NCI-H2196 (cell line): Measurements from ENCODE around the gene GMDS.

ENCODE experiments used
- DNase-seq: peaks from one replicate; lab custom pipeline; 2025; ENCODE audit not compliant: unreplicated experiment; lab: John Stamatoyannopoulos, UW

The GMDS gene

GRCh38 chr6:1621070-1621701, 624.2 kb downstream of the GMDS start:
- no peak for DNase-seq

GRCh38 chr6:1620504-1621069, 624.8 kb downstream of the GMDS start:
- DNase-seq: no peak

DNA sequence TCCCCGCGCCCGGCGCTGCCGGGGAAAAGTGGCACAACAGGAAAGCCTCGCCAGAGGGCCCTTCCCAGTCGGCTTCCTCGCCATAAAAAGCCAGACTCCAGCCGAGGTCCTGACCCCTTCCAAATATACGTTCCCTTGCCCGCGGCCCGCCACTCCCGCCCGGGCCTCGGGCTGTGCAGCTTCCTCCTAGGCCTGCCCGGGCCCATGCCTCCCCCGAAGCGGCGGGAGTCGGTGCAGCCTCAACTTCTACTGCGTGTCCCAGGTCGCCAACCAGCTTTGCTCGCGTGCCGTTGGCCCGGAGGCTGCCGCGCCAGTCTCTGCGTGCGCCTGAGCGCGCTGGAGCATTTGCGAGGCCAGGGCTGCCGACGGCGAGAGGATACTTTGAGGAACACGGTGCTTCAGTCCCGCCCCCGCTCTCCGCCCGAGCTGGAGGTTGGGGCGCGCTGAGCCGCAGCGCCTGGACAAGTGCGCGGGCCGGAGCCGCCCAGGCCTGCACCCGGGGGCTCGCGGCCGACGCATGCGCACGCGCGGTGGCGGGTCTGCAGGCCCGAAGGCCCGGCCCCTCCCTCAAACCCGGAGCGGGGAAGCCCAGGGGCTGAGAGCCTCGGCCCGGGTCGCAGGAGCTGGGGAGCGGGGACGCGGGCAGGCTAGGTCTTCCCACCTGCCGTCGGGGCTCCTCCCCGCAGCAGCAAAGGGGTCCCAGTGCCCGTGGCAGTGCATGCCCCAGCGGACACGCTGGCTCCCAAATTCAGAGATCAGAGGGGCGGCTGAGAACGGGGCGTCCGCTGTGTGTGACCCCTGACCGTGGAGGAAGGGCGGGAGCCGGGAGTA, 625.5 kb downstream of the GMDS start:
- DNase-seq: no peak

GRCh38 chr6:1619098-1619672, 626.2 kb downstream of the GMDS start:
- DNase-seq: no peak

- no peak for DNase-seq
Measured at GRCh38 chr6:1618311-1619097, 626.9 kb downstream of the GMDS start.

DNA sequence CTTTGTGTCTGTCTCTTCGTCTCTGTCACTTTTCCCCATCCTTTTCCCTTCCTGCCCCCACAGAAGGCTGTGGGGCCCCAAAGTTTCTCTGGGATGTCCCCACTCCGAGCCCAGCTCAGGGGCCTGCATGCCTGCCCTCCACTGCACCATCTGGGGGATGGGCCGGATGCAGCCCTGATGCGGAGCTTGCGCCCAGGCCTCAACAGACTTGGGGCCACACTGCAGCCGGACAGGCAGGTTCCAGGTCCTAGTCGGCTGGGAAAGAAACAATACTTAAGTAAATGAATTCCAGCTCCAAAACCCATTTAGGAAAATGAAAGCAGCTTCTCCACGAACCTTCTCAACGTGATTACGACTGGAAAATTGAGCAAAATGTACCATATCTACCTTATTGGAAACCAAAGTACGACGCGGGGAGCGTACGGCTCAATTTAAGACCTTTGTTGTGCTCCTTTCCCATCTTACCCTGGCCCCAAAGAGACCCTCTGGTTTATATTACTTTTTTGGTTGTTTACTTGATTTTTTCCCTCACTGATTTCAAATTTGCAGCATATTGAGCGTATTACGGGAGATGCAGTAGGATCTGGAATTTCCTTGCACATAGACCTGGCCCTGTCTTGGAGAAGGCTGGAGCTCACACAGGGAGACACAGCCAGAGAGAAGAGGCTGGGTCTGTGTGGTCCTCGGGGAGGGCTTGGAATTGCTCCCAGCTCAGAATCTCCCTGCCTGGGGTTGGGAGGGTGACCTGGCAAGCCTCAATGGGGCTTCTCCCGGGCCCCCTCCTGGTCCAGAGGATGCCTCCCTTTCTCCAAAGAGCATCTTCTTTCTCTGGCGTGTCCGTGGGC, 627.7 kb downstream of the GMDS start:
- DNase-seq: no peak

DNA sequence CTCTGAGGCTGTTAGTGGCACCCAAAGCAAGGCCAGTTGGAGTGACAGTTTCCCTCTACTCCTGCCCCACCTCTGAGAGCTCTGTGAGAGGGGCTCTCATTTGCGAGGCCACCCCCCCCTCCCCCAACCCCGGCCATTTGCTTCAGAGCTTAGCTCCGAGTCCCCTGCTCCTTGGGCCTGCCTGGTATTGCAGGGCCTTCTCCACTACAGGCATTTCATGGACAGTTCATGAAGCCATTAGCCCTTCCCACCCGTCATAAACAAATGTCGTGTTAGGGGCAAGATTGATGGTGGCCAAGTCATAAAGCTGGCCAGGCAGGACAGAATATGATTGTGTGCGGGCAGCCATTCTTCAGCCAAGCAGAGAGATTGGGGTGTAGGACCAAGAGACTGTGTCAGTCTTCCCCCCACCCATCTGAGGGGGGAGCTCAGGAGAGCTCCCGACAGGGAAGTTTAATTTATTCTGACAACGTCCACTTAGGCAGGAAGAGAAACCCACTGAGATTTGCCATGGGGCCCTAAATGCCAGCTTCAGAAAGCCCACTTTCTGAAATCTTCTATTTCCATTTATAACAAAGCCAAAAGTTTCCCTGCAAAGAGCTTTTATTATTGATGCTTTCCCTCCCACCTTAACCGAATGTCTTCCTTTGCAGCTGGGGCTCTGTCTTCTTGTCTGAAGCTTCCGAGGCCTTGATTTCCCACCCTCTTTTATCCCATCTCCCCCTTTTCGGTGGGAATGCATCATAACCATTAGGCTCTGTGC, 628.5 kb downstream of the GMDS start:
- DNase-seq: no peak

DNA sequence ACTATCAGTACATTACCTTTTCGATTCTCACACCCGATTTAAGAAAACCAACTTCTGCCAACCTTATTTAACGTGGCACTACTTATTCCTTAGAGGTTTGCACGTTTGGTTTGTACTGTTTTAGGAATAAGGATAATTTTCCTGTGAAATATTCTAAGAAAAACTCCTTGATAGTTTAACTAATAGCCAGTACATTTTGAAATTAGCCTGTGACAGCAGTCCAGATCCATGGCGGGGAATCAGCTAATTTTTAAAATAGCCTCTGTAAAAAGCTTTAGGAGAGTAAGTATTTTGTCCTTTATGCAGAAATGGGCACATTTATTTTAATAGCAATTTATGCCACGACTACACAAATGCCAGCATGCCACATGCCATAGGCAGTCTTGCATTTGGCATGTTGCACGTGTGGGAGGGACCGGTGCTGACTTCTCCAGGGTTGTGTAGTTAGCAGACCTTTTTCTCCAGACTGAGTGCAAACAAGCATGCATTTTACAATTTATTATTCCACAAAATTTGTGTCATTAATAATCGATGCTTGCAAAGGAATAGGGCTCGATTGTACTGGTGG, 629.5 kb downstream of the GMDS start:
- no peak for DNase-seq

DNA sequence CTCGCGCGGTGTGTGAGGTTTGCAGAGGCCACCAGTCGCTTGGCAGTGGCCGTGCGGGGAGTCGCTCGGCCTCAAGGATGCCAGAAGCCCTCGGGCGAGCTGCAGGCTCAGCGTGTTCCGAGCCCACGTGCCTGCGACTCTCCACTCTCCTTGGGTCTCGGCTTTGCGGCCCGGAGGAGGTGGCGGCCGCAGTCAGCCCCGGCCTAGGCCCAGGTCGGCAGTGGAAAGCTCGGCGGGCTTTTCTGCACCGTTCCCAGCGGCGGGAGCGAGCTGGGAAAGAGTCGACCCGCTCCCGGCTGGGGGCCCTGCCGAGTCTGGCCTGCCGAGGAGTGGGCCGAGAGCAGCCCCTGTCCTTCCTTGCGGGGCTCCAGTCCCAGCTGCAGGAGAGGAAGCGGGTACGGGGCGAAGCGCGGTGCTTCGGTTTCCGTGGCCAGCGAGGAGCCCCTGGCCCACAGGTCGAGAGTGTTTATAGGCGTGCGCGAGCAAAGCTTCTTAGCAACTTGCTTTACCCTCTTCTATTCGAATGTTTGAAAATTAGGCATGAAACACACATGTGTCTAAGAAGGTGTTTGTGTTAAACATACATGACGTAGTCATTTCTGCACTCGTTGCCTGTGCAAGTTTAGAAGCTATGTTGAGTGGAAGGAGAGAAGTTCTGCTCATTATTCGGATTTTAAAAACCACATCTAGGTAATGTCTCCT, 630.1 kb downstream of the GMDS start:
- no peak for DNase-seq

GRCh38 chr6:1614448-1615150, 630.8 kb downstream of the GMDS start:
- DNase-seq: no peak

DNA sequence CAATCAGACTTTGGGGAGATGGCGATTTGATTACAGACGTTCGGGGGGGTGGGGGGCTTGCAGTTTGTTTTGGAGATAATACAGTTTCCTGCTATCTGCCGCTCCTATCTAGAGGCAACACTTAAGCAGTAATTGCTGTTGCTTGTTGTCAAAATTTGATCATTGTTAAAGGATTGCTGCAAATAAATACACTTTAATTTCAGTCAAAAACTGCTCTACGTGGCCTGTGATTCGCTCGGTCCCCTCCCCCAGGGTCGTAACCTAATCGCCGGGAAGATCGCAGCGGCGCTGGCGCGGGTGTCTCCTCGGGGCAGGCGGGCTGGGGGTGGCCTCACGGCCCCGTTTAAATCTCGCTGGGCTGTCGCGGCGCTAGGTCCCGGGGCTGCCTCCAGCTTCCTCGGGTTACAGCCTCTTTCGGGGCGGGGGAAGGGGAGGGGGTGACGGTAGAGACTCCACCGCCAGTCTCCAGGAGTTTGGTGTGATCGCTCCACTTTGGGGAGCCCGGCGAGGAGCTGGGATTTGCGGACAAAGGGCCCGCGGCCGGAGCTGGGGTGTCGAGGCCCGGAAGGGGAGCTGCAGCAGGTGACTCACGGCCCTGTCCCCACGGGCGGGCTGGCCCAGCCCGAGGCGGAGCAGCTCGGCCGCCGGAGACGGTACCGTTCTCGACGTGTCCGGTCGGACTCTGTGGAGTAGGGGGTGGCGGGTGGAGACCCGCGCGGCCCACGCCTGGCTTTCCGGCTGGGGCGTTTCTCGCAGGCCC, 631.5 kb downstream of the GMDS start:
- no peak for DNase-seq

DNA sequence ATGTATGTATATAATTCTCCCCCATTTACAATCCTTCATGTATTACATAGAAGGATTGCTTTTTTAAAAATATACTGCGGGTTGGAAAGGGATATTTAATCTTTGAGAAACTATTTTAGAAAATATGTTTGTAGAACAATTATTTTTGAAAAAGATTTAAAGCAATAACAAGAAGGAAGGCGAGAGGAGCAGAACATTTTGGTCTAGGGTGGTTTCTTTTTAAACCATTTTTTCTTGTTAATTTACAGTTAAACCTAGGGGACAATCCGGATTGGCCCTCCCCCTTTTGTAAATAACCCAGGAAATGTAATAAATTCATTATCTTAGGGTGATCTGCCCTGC, 632.1 kb downstream of the GMDS start:
- DNase-seq: no peak

GRCh38 chr6:1612974-1613306, 632.5 kb downstream of the GMDS start:
- no peak for DNase-seq

DNA sequence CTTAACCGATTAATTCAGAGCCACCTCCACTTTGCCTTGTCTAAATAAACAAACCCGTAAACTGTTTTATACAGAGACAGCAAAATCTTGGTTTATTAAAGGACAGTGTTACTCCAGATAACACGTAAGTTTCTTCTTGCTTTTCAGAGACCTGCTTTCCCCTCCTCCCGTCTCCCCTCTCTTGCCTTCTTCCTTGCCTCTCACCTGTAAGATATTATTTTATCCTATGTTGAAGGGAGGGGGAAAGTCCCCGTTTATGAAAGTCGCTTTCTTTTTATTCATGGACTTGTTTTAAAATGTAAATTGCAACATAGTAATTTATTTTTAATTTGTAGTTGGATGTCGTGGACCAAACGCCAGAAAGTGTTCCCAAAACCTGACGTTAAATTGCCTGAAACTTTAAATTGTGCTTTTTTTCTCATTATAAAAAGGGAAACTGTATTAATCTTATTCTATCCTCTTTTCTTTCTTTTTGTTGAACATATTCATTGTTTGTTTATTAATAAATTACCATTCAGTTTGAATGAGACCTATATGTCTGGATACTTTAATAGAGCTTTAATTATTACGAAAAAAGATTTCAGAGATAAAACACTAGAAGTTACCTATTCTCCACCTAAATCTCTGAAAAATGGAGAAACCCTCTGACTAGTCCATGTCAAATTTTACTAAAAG, 633.0 kb downstream of the GMDS start:
- DNase-seq: no peak

GRCh38 chr6:1611572-1612298, 633.7 kb downstream of the GMDS start:
- DNase-seq: peak; percentile 20

DNA sequence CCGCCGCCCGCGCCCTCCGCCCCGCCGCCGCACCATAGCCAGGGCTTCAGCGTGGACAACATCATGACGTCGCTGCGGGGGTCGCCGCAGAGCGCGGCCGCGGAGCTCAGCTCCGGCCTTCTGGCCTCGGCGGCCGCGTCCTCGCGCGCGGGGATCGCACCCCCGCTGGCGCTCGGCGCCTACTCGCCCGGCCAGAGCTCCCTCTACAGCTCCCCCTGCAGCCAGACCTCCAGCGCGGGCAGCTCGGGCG, 634.2 kb downstream of the GMDS start:
- peak; percentile 34 for DNase-seq
